HEK293 (cell line): ENCODE data around the gene MYT1.

Source experiments
- CTCF ChIA-PET: fragments of 350-600 bp; formaldehyde crosslinking; extraction: SDS; loops from one replicate; lab custom pipeline; 2021; ENCODE audit warnings: antibody characterized with exemption; lab: Yijun Ruan, JAX
- POLR2A ChIA-PET: fragments of 300-600 bp; formaldehyde crosslinking; extraction: SDS; loops from one replicate; lab custom pipeline; 2020; ENCODE audit warnings: antibody characterized with exemption, inconsistent platforms; lab: Yijun Ruan, JAX
- H3K27ac ChIP-seq: fragments of 200-500 bp; sonication (Bioruptor generic); 2 replicates; pipeline ENCODE4 v1.5.1; 2014; ENCODE audit warnings: low read depth, low read length, control low read depth, inconsistent platforms; ENCODE audit errors: extremely low read depth
- H3K36me3 ChIP-seq, 2 experiments: fragments of 200-500 bp in 1 of 2; sonication (Bioruptor generic) in 1 of 2; 1 replicate in 1 of 2; 2 replicates in 1 of 2; pipeline ENCODE4 v1.5.1; 2014 to 2017; ENCODE audit warnings: inconsistent platforms in 2 of 2, low read length in 2 of 2; ENCODE audit not compliant: control insufficient read depth in 2 of 2, insufficient read depth in 1 of 2
- H3K4me1 ChIP-seq: fragments of 200-500 bp; sonication (Bioruptor generic); 2 replicates; pipeline ENCODE4 v1.5.1; 2014; ENCODE audit warnings: mild to moderate bottlenecking, low read length, inconsistent platforms; ENCODE audit not compliant: control insufficient read depth, insufficient read depth
- H3K4me3 ChIP-seq: 2 replicates; pipeline ENCODE4 v1.5.1; 2011; ENCODE audit warnings: low read depth, mild to moderate bottlenecking, control low read depth, low read length, moderate library complexity
- H3K9me3 ChIP-seq: fragments of 200-500 bp; sonication (Bioruptor generic); 2 replicates; pipeline ENCODE4 v1.5.1; 2014; ENCODE audit warnings: low read depth, low read length, inconsistent platforms; ENCODE audit not compliant: control insufficient read depth, insufficient read depth
- EGR2 ChIP-seq: fragments of 450-650 bp; formaldehyde crosslinking; IDR thresholded peaks from 2 replicates; pipeline ENCODE4 v1.5.1; 2016; ENCODE audit warnings: low read depth, missing biosample characterization, missing genetic modification characterization
- KLF9 ChIP-seq: fragments of 450-650 bp; formaldehyde crosslinking; IDR thresholded peaks from 2 replicates; pipeline ENCODE4 v1.5.1; 2016; ENCODE audit warnings: missing biosample characterization, missing genetic modification characterization, low read depth
- SP7 ChIP-seq: fragments of 450-650 bp; formaldehyde crosslinking; IDR thresholded peaks from 2 replicates; pipeline ENCODE4 v1.5.1; 2016; ENCODE audit warnings: missing biosample characterization, missing genetic modification characterization
- ZBTB21 ChIP-seq: fragments of 450-650 bp; formaldehyde crosslinking; IDR thresholded peaks from 2 replicates; pipeline ENCODE4 v1.5.1; 2017; ENCODE audit warnings: missing biosample characterization, missing genetic modification characterization
- ZBTB7A ChIP-seq: fragments of 450-650 bp; formaldehyde crosslinking; IDR thresholded peaks from 2 replicates; pipeline ENCODE4 v1.5.1; 2016; ENCODE audit warnings: low read depth, missing biosample characterization, missing genetic modification characterization
- ZFHX2 ChIP-seq: fragments of 450-650 bp; formaldehyde crosslinking; conservative IDR thresholded peaks from 2 replicates; pipeline ENCODE4 v1.5.1; 2016; ENCODE audit warnings: missing biosample characterization, missing genetic modification characterization
- ZIC2 ChIP-seq: fragments of 450-650 bp; formaldehyde crosslinking; IDR thresholded peaks from 2 replicates; pipeline ENCODE4 v1.5.1; 2016; ENCODE audit warnings: missing biosample characterization, missing genetic modification characterization
- ZNF174 ChIP-seq: fragments of 450-650 bp; formaldehyde crosslinking; IDR thresholded peaks from 2 replicates; pipeline ENCODE4 v1.5.0; 2017; ENCODE audit warnings: missing biosample characterization, mild to moderate bottlenecking, missing genetic modification characterization
- ZNF223 ChIP-seq: fragments of 450-650 bp; formaldehyde crosslinking; IDR thresholded peaks from 2 replicates; pipeline ENCODE4 v1.5.1; 2016; ENCODE audit warnings: missing biosample characterization, missing genetic modification characterization
- ZNF23 ChIP-seq: fragments of 450-650 bp; formaldehyde crosslinking; IDR thresholded peaks from 2 replicates; pipeline ENCODE4 v1.5.1; 2016; ENCODE audit warnings: missing biosample characterization, missing genetic modification characterization, borderline replicate concordance
- ZNF239 ChIP-seq: fragments of 450-650 bp; formaldehyde crosslinking; IDR thresholded peaks from 2 replicates; pipeline ENCODE4 v1.5.1; 2016; ENCODE audit warnings: missing biosample characterization, missing genetic modification characterization
- ZNF48 ChIP-seq: fragments of 450-650 bp; formaldehyde crosslinking; IDR thresholded peaks from 2 replicates; pipeline ENCODE4 v1.5.1; 2016; ENCODE audit warnings: missing biosample characterization, missing genetic modification characterization
- ZNF501 ChIP-seq: fragments of 450-650 bp; formaldehyde crosslinking; IDR thresholded peaks from 2 replicates; pipeline ENCODE4 v1.5.1; 2016; ENCODE audit warnings: missing biosample characterization, missing genetic modification characterization
- ZNF747 ChIP-seq: fragments of 450-650 bp; formaldehyde crosslinking; IDR thresholded peaks from 2 replicates; pipeline ENCODE4 v1.5.1; 2016; ENCODE audit warnings: missing biosample characterization, missing genetic modification characterization
- ZNF792 ChIP-seq: fragments of 450-650 bp; formaldehyde crosslinking; IDR thresholded peaks from 2 replicates; pipeline ENCODE4 v1.5.1; 2016; ENCODE audit warnings: missing biosample characterization, missing genetic modification characterization
- ZSCAN23 ChIP-seq: fragments of 450-650 bp; formaldehyde crosslinking; IDR thresholded peaks from 2 replicates; pipeline ENCODE4 v1.5.1; 2016; ENCODE audit warnings: missing biosample characterization, missing genetic modification characterization
- TF ChIP-seq, protein P1 (sequence below): fragments of 450-650 bp; formaldehyde crosslinking; IDR thresholded peaks from 2 replicates; pipeline ENCODE4 v1.5.1; 2016; ENCODE audit warnings: missing biosample characterization, missing genetic modification characterization, borderline replicate concordance
- TF ChIP-seq, protein P2 (sequence below): fragments of 450-650 bp; formaldehyde crosslinking; IDR thresholded peaks from 2 replicates; pipeline ENCODE4 v1.5.1; 2016; ENCODE audit warnings: missing biosample characterization, missing genetic modification characterization
- TF ChIP-seq, protein P3 (sequence below): IDR thresholded peaks from 2 replicates; pipeline ENCODE4 v1.6.1; 2011; ENCODE audit warnings: mild to moderate bottlenecking, low read depth, low read length, borderline replicate concordance
- TF ChIP-seq, protein P4 (sequence below): fragments of 450-650 bp; formaldehyde crosslinking; IDR thresholded peaks from 2 replicates; pipeline ENCODE4 v1.5.1; 2016; ENCODE audit warnings: missing biosample characterization, missing genetic modification characterization, low read depth
- TF ChIP-seq, protein P5 (sequence below): fragments of 450-650 bp; formaldehyde crosslinking; IDR thresholded peaks from 2 replicates; pipeline ENCODE4 v1.5.0; 2017; ENCODE audit warnings: missing biosample characterization, missing genetic modification characterization, borderline replicate concordance
- TF ChIP-seq, protein P6 (sequence below): fragments of 450-650 bp; formaldehyde crosslinking; IDR thresholded peaks from 2 replicates; pipeline ENCODE4 v1.5.1; 2016; ENCODE audit warnings: missing biosample characterization, missing genetic modification characterization

The MYT1 gene

DNA sequence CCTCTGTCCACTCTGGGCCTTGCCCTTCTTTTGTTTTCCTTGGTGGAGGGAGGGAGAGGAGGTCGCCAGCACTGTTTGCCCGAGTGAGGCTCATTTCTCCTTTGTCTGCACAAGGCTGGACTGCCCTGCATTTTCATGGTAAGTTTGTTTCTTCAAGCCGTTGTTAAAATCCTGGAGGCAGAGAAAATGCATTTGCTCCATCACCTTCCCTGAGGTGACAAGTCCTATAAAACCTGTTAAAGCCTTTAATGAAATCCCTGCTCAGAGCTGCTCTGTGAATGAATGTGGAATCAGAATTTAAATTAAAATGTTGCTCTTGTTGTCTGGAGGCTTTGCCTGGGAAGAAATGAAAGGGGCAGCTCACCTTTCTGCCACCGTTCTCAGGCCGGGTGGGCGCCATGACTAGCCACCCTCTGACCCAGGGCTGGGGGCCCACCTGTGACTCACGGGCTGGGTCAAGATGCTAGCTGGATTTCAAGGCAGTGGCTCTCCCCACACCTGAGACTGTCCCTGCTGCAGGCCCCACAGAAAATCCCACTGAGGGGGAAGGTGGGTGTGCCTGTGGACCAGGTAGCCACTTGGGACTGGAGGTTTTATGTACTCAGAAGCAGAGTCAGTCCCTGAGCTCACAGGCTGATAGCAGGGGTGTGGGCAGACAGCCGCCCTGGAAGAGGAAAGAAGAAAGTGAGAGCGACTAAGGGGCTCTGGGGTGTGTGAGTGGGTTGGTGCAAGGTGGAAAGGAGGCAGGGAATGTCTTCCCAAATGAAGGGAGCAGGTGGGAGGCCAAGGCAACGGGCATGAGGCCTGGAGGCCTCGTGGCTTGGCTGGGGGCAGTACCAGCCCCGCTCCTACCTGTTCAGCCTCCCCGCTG, 24.0 kb upstream of the MYT1 start (continued):
- TF ChIP-seq, protein P1, sequence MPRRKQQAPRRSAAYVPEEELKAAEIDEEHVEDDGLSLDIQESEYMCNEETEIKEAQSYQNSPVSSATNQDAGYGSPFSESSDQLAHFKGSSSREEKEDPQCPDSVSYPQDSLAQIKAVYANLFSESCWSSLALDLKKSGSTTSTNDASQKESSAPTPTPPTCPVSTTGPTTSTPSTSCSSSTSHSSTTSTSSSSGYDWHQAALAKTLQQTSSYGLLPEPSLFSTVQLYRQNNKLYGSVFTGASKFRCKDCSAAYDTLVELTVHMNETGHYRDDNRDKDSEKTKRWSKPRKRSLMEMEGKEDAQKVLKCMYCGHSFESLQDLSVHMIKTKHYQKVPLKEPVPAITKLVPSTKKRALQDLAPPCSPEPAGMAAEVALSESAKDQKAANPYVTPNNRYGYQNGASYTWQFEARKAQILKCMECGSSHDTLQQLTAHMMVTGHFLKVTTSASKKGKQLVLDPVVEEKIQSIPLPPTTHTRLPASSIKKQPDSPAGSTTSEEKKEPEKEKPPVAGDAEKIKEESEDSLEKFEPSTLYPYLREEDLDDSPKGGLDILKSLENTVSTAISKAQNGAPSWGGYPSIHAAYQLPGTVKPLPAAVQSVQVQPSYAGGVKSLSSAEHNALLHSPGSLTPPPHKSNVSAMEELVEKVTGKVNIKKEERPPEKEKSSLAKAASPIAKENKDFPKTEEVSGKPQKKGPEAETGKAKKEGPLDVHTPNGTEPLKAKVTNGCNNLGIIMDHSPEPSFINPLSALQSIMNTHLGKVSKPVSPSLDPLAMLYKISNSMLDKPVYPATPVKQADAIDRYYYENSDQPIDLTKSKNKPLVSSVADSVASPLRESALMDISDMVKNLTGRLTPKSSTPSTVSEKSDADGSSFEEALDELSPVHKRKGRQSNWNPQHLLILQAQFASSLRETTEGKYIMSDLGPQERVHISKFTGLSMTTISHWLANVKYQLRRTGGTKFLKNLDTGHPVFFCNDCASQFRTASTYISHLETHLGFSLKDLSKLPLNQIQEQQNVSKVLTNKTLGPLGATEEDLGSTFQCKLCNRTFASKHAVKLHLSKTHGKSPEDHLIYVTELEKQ (tag by site-specific recombination): no peak
- TF ChIP-seq EGR2 (tag by site-specific recombination) (peak; percentile 94), ZNF792 (tag by site-specific recombination) (no peak), ZNF223 (tag by site-specific recombination) (no peak), ZNF747 (tag by site-specific recombination) (no peak), ZNF174 (tag by site-specific recombination) (no peak), SP7 (no peak)
- TF ChIP-seq, protein P2, sequence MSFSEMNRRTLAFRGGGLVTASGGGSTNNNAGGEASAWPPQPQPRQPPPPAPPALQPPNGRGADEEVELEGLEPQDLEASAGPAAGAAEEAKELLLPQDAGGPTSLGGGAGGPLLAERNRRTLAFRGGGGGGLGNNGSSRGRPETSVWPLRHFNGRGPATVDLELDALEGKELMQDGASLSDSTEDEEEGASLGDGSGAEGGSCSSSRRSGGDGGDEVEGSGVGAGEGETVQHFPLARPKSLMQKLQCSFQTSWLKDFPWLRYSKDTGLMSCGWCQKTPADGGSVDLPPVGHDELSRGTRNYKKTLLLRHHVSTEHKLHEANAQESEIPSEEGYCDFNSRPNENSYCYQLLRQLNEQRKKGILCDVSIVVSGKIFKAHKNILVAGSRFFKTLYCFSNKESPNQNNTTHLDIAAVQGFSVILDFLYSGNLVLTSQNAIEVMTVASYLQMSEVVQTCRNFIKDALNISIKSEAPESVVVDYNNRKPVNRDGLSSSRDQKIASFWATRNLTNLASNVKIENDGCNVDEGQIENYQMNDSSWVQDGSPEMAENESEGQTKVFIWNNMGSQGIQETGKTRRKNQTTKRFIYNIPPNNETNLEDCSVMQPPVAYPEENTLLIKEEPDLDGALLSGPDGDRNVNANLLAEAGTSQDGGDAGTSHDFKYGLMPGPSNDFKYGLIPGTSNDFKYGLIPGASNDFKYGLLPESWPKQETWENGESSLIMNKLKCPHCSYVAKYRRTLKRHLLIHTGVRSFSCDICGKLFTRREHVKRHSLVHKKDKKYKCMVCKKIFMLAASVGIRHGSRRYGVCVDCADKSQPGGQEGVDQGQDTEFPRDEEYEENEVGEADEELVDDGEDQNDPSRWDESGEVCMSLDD (tag by site-specific recombination): no peak

DNA sequence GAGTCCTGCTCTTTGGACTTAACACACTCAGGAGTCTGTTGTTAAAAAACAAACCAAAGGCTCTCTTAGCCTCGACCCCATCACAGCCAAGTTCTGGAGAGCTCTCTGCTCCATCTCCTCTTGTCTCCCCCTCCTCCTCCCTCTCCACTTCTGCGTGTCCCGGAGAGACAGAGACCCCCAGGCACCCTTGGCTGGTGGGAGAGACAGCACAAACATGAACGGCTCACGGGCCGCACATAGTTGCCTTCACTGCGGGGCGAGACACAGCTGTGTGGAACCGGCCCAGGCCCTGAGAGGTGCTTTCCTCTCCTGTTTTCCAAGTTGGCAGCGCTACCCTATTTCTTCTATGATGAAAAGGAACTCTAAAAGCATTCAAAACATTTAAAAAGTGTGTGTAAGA, 23.3 kb upstream of the MYT1 start:
- ChIA-PET POLR2A (no interaction called here), CTCF (interaction anchor here (1.8 kb wide), 1 partner anchor 20 kb away, joined by 5 read pairs; no protein-coding TSS in a partner anchor)
- H3K4me3 ChIP-seq: no peak overlapping the region
- no peaks in the 10 kb centered on the region for H3K4me1 ChIP-seq
- no peak overlapping the region for H3K27ac ChIP-seq
- H3K9me3 ChIP-seq: no peaks in the 10 kb centered on the region
- no peaks in the 10 kb centered on the region for H3K36me3 ChIP-seq
- TF ChIP-seq ZNF501 (tag by site-specific recombination): no peak
- TF ChIP-seq, protein P3, sequence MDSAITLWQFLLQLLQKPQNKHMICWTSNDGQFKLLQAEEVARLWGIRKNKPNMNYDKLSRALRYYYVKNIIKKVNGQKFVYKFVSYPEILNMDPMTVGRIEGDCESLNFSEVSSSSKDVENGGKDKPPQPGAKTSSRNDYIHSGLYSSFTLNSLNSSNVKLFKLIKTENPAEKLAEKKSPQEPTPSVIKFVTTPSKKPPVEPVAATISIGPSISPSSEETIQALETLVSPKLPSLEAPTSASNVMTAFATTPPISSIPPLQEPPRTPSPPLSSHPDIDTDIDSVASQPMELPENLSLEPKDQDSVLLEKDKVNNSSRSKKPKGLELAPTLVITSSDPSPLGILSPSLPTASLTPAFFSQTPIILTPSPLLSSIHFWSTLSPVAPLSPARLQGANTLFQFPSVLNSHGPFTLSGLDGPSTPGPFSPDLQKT: no peak
- TF ChIP-seq ZSCAN23 (tag by site-specific recombination): no peak
- TF ChIP-seq KLF9 (tag by site-specific recombination): no peak
- TF ChIP-seq ZNF48 (tag by site-specific recombination): no peak
- TF ChIP-seq ZNF239 (tag by site-specific recombination): no peak
- TF ChIP-seq ZBTB7A (tag by site-specific recombination): no peak
- TF ChIP-seq, protein P4, sequence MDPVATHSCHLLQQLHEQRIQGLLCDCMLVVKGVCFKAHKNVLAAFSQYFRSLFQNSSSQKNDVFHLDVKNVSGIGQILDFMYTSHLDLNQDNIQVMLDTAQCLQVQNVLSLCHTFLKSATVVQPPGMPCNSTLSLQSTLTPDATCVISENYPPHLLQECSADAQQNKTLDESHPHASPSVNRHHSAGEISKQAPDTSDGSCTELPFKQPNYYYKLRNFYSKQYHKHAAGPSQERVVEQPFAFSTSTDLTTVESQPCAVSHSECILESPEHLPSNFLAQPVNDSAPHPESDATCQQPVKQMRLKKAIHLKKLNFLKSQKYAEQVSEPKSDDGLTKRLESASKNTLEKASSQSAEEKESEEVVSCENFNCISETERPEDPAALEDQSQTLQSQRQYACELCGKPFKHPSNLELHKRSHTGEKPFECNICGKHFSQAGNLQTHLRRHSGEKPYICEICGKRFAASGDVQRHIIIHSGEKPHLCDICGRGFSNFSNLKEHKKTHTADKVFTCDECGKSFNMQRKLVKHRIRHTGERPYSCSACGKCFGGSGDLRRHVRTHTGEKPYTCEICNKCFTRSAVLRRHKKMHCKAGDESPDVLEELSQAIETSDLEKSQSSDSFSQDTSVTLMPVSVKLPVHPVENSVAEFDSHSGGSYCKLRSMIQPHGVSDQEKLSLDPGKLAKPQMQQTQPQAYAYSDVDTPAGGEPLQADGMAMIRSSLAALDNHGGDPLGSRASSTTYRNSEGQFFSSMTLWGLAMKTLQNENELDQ (tag by site-specific recombination): no peak
- TF ChIP-seq, protein P5, sequence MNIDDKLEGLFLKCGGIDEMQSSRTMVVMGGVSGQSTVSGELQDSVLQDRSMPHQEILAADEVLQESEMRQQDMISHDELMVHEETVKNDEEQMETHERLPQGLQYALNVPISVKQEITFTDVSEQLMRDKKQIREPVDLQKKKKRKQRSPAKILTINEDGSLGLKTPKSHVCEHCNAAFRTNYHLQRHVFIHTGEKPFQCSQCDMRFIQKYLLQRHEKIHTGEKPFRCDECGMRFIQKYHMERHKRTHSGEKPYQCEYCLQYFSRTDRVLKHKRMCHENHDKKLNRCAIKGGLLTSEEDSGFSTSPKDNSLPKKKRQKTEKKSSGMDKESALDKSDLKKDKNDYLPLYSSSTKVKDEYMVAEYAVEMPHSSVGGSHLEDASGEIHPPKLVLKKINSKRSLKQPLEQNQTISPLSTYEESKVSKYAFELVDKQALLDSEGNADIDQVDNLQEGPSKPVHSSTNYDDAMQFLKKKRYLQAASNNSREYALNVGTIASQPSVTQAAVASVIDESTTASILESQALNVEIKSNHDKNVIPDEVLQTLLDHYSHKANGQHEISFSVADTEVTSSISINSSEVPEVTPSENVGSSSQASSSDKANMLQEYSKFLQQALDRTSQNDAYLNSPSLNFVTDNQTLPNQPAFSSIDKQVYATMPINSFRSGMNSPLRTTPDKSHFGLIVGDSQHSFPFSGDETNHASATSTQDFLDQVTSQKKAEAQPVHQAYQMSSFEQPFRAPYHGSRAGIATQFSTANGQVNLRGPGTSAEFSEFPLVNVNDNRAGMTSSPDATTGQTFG: no peak
- no peak for TF ChIP-seq ZIC2 (tag by site-specific recombination)
- no peak for TF ChIP-seq ZFHX2 (tag by site-specific recombination)
- no peak for TF ChIP-seq ZNF23 (tag by site-specific recombination)
- TF ChIP-seq, protein P6, sequence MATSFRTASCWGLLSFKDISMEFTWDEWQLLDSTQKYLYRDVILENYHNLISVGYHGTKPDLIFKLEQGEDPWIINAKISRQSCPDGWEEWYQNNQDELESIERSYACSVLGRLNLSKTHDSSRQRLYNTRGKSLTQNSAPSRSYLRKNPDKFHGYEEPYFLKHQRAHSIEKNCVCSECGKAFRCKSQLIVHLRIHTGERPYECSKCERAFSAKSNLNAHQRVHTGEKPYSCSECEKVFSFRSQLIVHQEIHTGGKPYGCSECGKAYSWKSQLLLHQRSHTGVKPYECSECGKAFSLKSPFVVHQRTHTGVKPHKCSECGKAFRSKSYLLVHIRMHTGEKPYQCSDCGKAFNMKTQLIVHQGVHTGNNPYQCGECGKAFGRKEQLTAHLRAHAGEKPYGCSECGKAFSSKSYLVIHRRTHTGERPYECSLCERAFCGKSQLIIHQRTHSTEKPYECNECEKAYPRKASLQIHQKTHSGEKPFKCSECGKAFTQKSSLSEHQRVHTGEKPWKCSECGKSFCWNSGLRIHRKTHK: no peak
- TF ChIP-seq ZBTB21 (tag by site-specific recombination): no peak
